GM12801 (cell line): ENCODE results near the gene MYOM1.

Source experiments
- CTCF ChIP-seq: IDR thresholded peaks from one replicate; pipeline ENCODE4 v1.5.1; 2011; ENCODE audit warnings: control low read depth; ENCODE audit not compliant: insufficient read length; ENCODE audit errors: extremely low read depth

MYOM1 gene

GRCh38 chr18:3048820-3049349 lies 170.9 kb downstream of the MYOM1 start:
- no peak for TF ChIP-seq CTCF

GRCh38 chr18:3048121-3048520 lies 171.6 kb downstream of the MYOM1 start:
- TF ChIP-seq CTCF: no peak

- no peak for TF ChIP-seq CTCF
Measured at GRCh38 chr18:3046216-3046808, 173.5 kb downstream of the MYOM1 start.

- no peak for TF ChIP-seq CTCF
Measured at GRCh38 chr18:3044931-3045698, 174.7 kb downstream of the MYOM1 start.

GRCh38 chr18:3042379-3042778 lies 177.4 kb downstream of the MYOM1 start:
- no peak for TF ChIP-seq CTCF

GRCh38 chr18:3041843-3042242 lies 177.9 kb downstream of the MYOM1 start:
- TF ChIP-seq CTCF: no peak

GRCh38 chr18:3040881-3041280 lies 178.9 kb downstream of the MYOM1 start:
- TF ChIP-seq CTCF: no peak
